A673 (cell line): ENCODE results near the gene TBCA. TPM values are rescaled to one million over a fixed set of nuclear protein-coding genes. Genes with fewer than 3 reads are reported as not detected.
"Not testable (repeated sequence)": the region's sequence is repeated elsewhere in the genome, so short reads cannot be mapped to it uniquely, and the experiment has no call there.

Source experiments
- BruUV-seq: library from RNA; stranded (reverse); fragments of 400-500 nt; replicated peaks from 2 replicates; lab custom pipeline; 2021; lab: Mats Ljungman, UMichigan
- CTCF ChIA-PET: fragments of 300-600 bp; sonication (Branson Sonifier 250); formaldehyde crosslinking; loops from one replicate; lab custom pipeline; 2022; ENCODE audit warnings: antibody characterized with exemption; lab: Charles Lee
- POLR2A ChIA-PET: fragments of 300-600 bp; sonication (Branson Sonifier 250); formaldehyde crosslinking; loops from one replicate; lab custom pipeline; 2022; ENCODE audit warnings: antibody characterized with exemption; ENCODE audit not compliant: low non-redundant PET; lab: Charles Lee
- DNase-seq: peaks from one replicate; pipeline ENCODE4 v3.0.0-alpha.2; 2015; ENCODE audit warnings: low spot score
- H3K27ac ChIP-seq: fragments of 200-600 bp; sonication (generic); 2 replicates; pipeline ENCODE4 v1.5.1; 2016; ENCODE audit warnings: mixed run types, low read depth, mild to moderate bottlenecking, mixed read lengths, antibody characterized with exemption, low read length; ENCODE audit not compliant: poor library complexity, severe bottlenecking
- H3K27me3 ChIP-seq: fragments of 200-600 bp; sonication (generic); replicated peaks from 2 replicates; pipeline ENCODE4 v1.6.1; 2017; ENCODE audit warnings: mixed run types, low read depth, mild to moderate bottlenecking, mixed read lengths, antibody characterized with exemption, low read length; ENCODE audit not compliant: insufficient read depth, poor library complexity
- H3K36me3 ChIP-seq: fragments of 200-600 bp; sonication (generic); 2 replicates; pipeline ENCODE4 v1.6.1; 2016; ENCODE audit warnings: mixed run types, mild to moderate bottlenecking, mixed read lengths, antibody characterized with exemption, low read length; ENCODE audit not compliant: insufficient read depth, poor library complexity, severe bottlenecking
- H3K4me1 ChIP-seq: fragments of 200-600 bp; sonication (generic); 2 replicates; pipeline ENCODE4 v1.6.1; 2017; ENCODE audit warnings: mixed run types, mild to moderate bottlenecking, mixed read lengths, antibody characterized with exemption, low read length; ENCODE audit not compliant: insufficient read depth, poor library complexity, severe bottlenecking
- H3K4me3 ChIP-seq: fragments of 200-600 bp; sonication (generic); 2 replicates; pipeline ENCODE4 v1.5.1; 2016; ENCODE audit warnings: low read depth, mixed run types, mild to moderate bottlenecking, mixed read lengths, low read length; ENCODE audit not compliant: poor library complexity, severe bottlenecking
- H3K9me3 ChIP-seq: fragments of 200-600 bp; sonication (generic); 2 replicates; pipeline ENCODE4 v1.6.1; 2016; ENCODE audit warnings: mixed run types, low read depth, mild to moderate bottlenecking, mixed read lengths, antibody characterized with exemption, low read length; ENCODE audit not compliant: poor library complexity, severe bottlenecking
- CTCF ChIP-seq: fragments of 300-800, 200-600 bp; sonication (generic); conservative IDR thresholded peaks from 2 replicates; pipeline ENCODE4 v1.5.1; 2017; ENCODE audit warnings: low read depth, mild to moderate bottlenecking, antibody characterized with exemption, low read length, moderate library complexity, mixed read lengths
- EZH2 ChIP-seq: fragments of 200-600 bp; sonication (generic); IDR thresholded peaks from 2 replicates; pipeline ENCODE4 v1.6.1; 2017; ENCODE audit warnings: borderline replicate concordance, low read depth, mild to moderate bottlenecking, mixed read lengths, antibody characterized with exemption, low read length; ENCODE audit not compliant: poor library complexity, severe bottlenecking
- intact Hi-C: fragments of 100-400 bp; cut with micrococcal nuclease; formaldehyde crosslinking; loops from one replicate; pipeline ENCODE4 v1.10.0; 2022; ENCODE audit not compliant: unreplicated experiment
- total RNA-seq: library from RNA; stranded (reverse); gene quantifications from 2 replicates; pipeline ENCODE4 v1.2.3, GENCODE V29; 2021

The TBCA gene
- total RNA-seq, 1 experiment from 2014 or later: 297 TPM

GRCh38 chr5:77707791-77708190 is 68.3 kb downstream of the TBCA start:
- intact Hi-C loops: no loop called here
- POLR2A ChIA-PET: no interaction called here
- BruUV-seq: no TSS peak

GRCh38 chr5:77699569-77699968 is 76.6 kb downstream of the TBCA start:
- POLR2A ChIA-PET, H3K9me3 ChIP-seq, CTCF ChIA-PET, intact Hi-C loops, DNase-seq, BruUV-seq, H3K4me1 ChIP-seq, H3K27me3 ChIP-seq, H3K27ac ChIP-seq, H3K4me3 ChIP-seq: not testable (repeated sequence)
- peaks cover 31% of the 10 kb centered on the region for H3K36me3 ChIP-seq

More at GRCh38 chr5:77707791-77708190, 68.3 kb downstream of the TBCA start:
- TF ChIP-seq EZH2 (no peak), CTCF (no peak)
- Histone ChIP-seq H3K4me3 (no peak overlapping the region), H3K27ac (no peak overlapping the region), H3K27me3 (no peaks in the 10 kb centered on the region), H3K9me3 (no peaks in the 10 kb centered on the region), H3K36me3 (peaks cover 53% of the 10 kb centered on the region), H3K4me1 (no peaks in the 10 kb centered on the region)
- no peak for DNase-seq
- CTCF ChIA-PET: no interaction called here

GRCh38 chr5:77698920-77699319 is 77.2 kb downstream of the TBCA start:
- no TSS peak for BruUV-seq
- no peak overlapping the region for H3K27ac ChIP-seq
- H3K9me3 ChIP-seq: peaks cover 8% of the 10 kb centered on the region
- intact Hi-C loops: no loop called here
- peaks cover 24% of the 10 kb centered on the region for H3K36me3 ChIP-seq
- TF ChIP-seq CTCF (no peak), EZH2 (no peak)
- ChIA-PET CTCF (no interaction called here), POLR2A (no interaction called here)
- no peaks in the 10 kb centered on the region for H3K4me1 ChIP-seq
- DNase-seq: no peak
- H3K4me3 ChIP-seq: no peak overlapping the region
- no peaks in the 10 kb centered on the region for H3K27me3 ChIP-seq

GRCh38 chr5:77697692-77698091 is 78.4 kb downstream of the TBCA start:
- Histone ChIP-seq H3K27ac (no peak overlapping the region), H3K4me3 (no peak overlapping the region), H3K36me3 (peaks cover 13% of the 10 kb centered on the region), H3K9me3 (peaks cover 8% of the 10 kb centered on the region), H3K27me3 (no peaks in the 10 kb centered on the region), H3K4me1 (peaks cover 3% of the 10 kb centered on the region)
- DNase-seq: no peak
- ChIA-PET CTCF (no interaction called here), POLR2A (no interaction called here)
- BruUV-seq: no TSS peak
- intact Hi-C loops: no loop called here
- TF ChIP-seq EZH2: no peak
- TF ChIP-seq CTCF: no peak
